ENCODE data around the gene IDNK. TPM values are rescaled to one million over a fixed set of nuclear protein-coding genes. Genes with fewer than 3 reads are reported as not detected.

IDNK gene
- polyA plus RNA-seq, 2 donors: 6.3 to 8.1 TPM

DNA sequence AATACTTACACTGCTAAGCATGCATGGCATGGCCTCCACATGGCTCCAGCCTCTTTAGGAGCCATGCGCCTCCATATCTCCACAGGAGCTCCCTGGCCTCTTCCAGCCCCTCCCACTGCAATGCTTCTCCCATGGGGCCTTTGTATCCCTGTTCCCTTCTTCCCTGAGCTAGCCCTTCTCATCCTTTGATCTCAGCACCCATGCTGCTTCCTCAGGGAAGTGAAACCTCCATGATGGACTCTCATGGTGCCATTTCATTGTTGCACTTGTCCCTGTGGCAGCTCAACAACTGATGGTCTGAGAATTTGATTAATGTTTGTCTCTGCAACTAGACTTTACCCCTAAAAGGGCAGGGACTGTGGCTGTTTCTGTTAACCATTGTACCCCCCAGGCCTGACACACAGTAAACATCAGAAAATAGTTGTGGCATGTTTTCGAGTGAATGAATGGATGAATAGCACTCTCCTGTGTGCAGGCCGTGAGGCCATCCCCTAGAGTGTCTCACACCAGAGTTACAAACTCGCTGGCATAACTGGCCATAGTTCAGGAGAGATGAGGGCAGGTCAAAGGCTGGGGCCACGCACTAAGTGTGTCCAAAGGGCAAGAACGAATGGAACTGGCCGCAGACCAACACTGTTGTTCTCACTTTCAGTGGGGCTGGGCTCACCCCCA is 6.6 kb downstream of the IDNK start:
- Histone ChIP-seq H3K4me3 (ENCODE audit: low read depth in 1 of 2, low read length in 2 of 2) (no peak overlapping the region), H3K27me3 (ENCODE audit: control insufficient read depth in 1 of 2, insufficient read depth in 2 of 2, low read length in 2 of 2) (no peaks in the 10 kb centered on the region)
- 80 to 90% methylated on average over 7 of the region's 7 CpGs for WGBS, 2 donors

DNA sequence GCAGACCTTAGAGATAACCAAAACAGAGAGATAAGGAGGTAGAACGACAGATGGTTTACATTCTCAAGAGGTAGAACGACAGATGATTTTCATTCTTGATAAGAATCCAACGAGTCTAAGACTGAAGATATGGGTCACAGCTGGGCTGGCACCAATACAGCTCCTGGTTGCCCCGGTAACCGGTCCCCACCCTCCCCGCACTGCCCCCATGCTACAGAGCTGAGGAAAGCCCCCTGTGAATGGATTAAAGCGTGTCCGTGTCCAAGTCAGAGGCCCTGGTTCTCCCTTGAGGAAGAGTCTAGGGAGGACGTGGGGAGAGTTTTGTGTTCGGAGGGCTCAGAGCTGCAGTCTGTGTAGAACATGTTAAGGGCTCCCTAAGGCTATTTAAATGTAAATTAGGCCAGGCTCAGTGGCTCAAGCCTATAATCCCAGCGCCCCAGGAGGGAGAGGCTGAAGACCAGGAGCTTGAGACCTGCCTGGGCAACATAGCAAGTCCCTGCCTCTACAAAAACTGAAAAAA is 8.1 kb downstream of the IDNK start:
- 45 to 52% methylated on average over 11 of the region's 11 CpGs for WGBS, 2 donors
- peaks cover 0 to 2% of the 10 kb centered on the region in 2 donors for H3K4me1 ChIP-seq (ENCODE audit: control insufficient read depth in 2 of 2, insufficient read depth in 2 of 2, low read length in 1 of 2)

More for the DNA sequence above, 6.6 kb downstream of the IDNK start:
- Histone ChIP-seq H3K27ac (ENCODE audit: low read depth in 2 of 2, low read length in 1 of 2) (no peak overlapping the region), H3K36me3 (ENCODE audit: control insufficient read depth in 2 of 2, insufficient read depth in 2 of 2, low read length in 1 of 2) (peaks cover 2 to 11% of the 10 kb centered on the region in 2 donors), H3K9me3 (ENCODE audit: control insufficient read depth in 2 of 2, insufficient read depth in 1 of 2, low read depth in 1 of 2, low read length in 1 of 2) (no peaks in the 10 kb centered on the region), H3K4me1 (ENCODE audit: control insufficient read depth in 2 of 2, insufficient read depth in 2 of 2, low read length in 1 of 2) (peaks cover 0 to 2% of the 10 kb centered on the region in 2 donors)

DNA sequence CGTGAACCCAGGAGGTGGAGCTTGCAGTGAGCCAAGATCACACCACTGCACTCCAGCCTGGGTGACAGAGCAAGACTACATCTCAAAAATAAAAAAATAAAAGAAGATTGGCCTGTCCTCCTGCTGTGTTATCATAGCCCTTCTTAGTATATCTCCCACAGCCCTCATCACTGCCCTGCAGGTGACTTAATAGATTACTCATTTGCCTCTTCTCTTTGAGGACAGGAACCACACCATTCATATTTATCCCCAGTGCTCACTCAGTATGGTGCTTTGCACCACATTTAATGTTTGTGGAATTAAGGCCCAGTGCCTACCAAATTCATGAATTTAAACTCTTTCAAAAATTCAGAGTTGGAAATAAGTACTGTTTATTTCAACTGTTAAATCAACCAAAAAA is 10.3 kb downstream of the IDNK start:
- H3K4me1 ChIP-seq (ENCODE audit: control insufficient read depth in 2 of 2, insufficient read depth in 2 of 2, low read length in 1 of 2): peaks cover 0 to 2% of the 10 kb centered on the region in 2 donors
- H3K27me3 ChIP-seq (ENCODE audit: control insufficient read depth in 1 of 2, insufficient read depth in 2 of 2, low read length in 2 of 2): no peaks in the 10 kb centered on the region
- H3K9me3 ChIP-seq (ENCODE audit: control insufficient read depth in 2 of 2, insufficient read depth in 1 of 2, low read depth in 1 of 2, low read length in 1 of 2): no peaks in the 10 kb centered on the region
- peaks cover 0 to 5% of the 10 kb centered on the region in 2 donors for H3K36me3 ChIP-seq (ENCODE audit: control insufficient read depth in 2 of 2, insufficient read depth in 2 of 2, low read length in 1 of 2)
- no peak overlapping the region for H3K4me3 ChIP-seq (ENCODE audit: low read depth in 1 of 2, low read length in 2 of 2)
- H3K27ac ChIP-seq (ENCODE audit: low read depth in 2 of 2, low read length in 1 of 2): no peak overlapping the region
- WGBS, 2 donors: 86 to 92% methylated on average over 1 of the region's 1 CpG

More for the DNA sequence above, 8.1 kb downstream of the IDNK start:
- H3K27ac ChIP-seq (ENCODE audit: low read depth in 2 of 2, low read length in 1 of 2): no peak overlapping the region
- no peak overlapping the region for H3K4me3 ChIP-seq (ENCODE audit: low read depth in 1 of 2, low read length in 2 of 2)
- peaks cover 2 to 11% of the 10 kb centered on the region in 2 donors for H3K36me3 ChIP-seq (ENCODE audit: control insufficient read depth in 2 of 2, insufficient read depth in 2 of 2, low read length in 1 of 2)
- H3K27me3 ChIP-seq (ENCODE audit: control insufficient read depth in 1 of 2, insufficient read depth in 2 of 2, low read length in 2 of 2): no peaks in the 10 kb centered on the region
- H3K9me3 ChIP-seq (ENCODE audit: control insufficient read depth in 2 of 2, insufficient read depth in 1 of 2, low read depth in 1 of 2, low read length in 1 of 2): no peaks in the 10 kb centered on the region

DNA sequence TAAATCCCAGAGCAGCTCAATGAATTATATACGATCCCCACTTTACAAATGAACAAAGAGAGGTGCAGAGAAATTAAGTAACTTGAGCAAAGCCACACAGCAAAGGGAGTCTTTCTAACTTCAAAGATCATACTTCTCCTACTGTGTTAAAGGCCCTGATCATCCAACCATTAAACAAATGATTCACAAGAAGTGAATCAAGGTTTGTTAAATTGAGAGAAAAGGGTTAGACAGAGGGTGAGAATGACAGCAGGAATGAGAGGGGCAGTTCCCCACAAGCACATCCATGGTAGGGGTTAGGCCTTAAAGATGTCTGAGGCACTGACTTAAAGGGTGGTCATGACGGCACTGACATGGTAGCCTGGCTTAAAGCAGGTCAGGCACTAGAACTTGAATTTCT is 10.7 kb downstream of the IDNK start:
- 96 to 97% methylated on average over 2 of the region's 2 CpGs for WGBS, 2 donors
- H3K27me3 ChIP-seq (ENCODE audit: control insufficient read depth in 1 of 2, insufficient read depth in 2 of 2, low read length in 2 of 2): no peaks in the 10 kb centered on the region
- no peak overlapping the region for H3K27ac ChIP-seq (ENCODE audit: low read depth in 2 of 2, low read length in 1 of 2)
- H3K4me3 ChIP-seq (ENCODE audit: low read depth in 1 of 2, low read length in 2 of 2): no peak overlapping the region
- H3K9me3 ChIP-seq (ENCODE audit: control insufficient read depth in 2 of 2, insufficient read depth in 1 of 2, low read depth in 1 of 2, low read length in 1 of 2): no peaks in the 10 kb centered on the region
- H3K36me3 ChIP-seq (ENCODE audit: control insufficient read depth in 2 of 2, insufficient read depth in 2 of 2, low read length in 1 of 2): peaks cover 0 to 5% of the 10 kb centered on the region in 2 donors
- H3K4me1 ChIP-seq (ENCODE audit: control insufficient read depth in 2 of 2, insufficient read depth in 2 of 2, low read length in 1 of 2): peaks cover 0 to 2% of the 10 kb centered on the region in 2 donors

DNA sequence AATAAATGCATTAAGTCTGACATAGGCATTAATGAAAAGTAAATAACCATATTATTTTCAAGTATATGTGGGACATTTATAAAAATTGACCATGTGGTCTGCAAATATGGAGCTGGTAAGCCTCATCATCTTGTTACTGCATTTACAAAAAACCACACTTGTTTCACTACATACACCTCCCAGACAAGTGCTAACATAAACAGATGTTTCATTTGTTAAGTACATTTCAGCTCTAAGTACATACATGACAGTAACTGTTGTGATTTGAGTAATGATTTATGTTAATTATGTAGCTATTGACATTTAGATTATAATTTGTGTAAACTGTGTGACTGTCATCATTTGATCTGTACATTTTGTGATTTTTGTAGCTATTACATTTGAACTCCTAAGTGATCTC is 13.9 kb downstream of the IDNK start:
- no peaks in the 10 kb centered on the region for H3K36me3 ChIP-seq (ENCODE audit: control insufficient read depth in 2 of 2, insufficient read depth in 2 of 2, low read length in 1 of 2)
- no peaks in the 10 kb centered on the region for H3K4me1 ChIP-seq (ENCODE audit: control insufficient read depth in 2 of 2, insufficient read depth in 2 of 2, low read length in 1 of 2)
- no peaks in the 10 kb centered on the region for H3K9me3 ChIP-seq (ENCODE audit: control insufficient read depth in 2 of 2, insufficient read depth in 1 of 2, low read depth in 1 of 2, low read length in 1 of 2)
- H3K27ac ChIP-seq (ENCODE audit: low read depth in 2 of 2, low read length in 1 of 2): no peak overlapping the region
- no peaks in the 10 kb centered on the region for H3K27me3 ChIP-seq (ENCODE audit: control insufficient read depth in 1 of 2, insufficient read depth in 2 of 2, low read length in 2 of 2)
- no peak overlapping the region for H3K4me3 ChIP-seq (ENCODE audit: low read depth in 1 of 2, low read length in 2 of 2)

DNA sequence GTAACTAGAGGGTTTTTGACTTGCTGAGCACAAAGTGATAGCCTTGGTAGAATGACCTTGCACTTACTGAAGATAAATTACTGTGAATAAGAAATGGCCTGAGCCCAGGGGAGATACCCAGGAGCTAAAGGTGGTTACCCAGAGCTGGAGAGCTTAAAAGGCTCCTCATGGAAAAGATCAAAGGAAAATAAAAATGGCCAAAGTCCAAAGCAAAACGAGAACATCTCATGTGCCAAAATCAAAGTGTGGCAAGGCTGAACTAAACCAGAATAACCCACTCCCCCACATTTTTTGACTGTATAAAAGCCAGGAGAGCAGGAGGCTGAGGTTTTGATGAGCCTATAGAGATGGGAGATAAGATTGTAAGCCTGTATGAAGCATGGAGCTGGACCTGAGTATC is 14.4 kb downstream of the IDNK start:
- Histone ChIP-seq H3K4me3 (ENCODE audit: low read depth in 1 of 2, low read length in 2 of 2) (no peak overlapping the region), H3K27me3 (ENCODE audit: control insufficient read depth in 1 of 2, insufficient read depth in 2 of 2, low read length in 2 of 2) (no peaks in the 10 kb centered on the region), H3K36me3 (ENCODE audit: control insufficient read depth in 2 of 2, insufficient read depth in 2 of 2, low read length in 1 of 2) (no peaks in the 10 kb centered on the region), H3K9me3 (ENCODE audit: control insufficient read depth in 2 of 2, insufficient read depth in 1 of 2, low read depth in 1 of 2, low read length in 1 of 2) (no peaks in the 10 kb centered on the region), H3K27ac (ENCODE audit: low read depth in 2 of 2, low read length in 1 of 2) (no peak overlapping the region), H3K4me1 (ENCODE audit: control insufficient read depth in 2 of 2, insufficient read depth in 2 of 2, low read length in 1 of 2) (no peaks in the 10 kb centered on the region)
- 27 to 39% methylated on average over 1 of the region's 1 CpG for WGBS, 2 donors

DNA sequence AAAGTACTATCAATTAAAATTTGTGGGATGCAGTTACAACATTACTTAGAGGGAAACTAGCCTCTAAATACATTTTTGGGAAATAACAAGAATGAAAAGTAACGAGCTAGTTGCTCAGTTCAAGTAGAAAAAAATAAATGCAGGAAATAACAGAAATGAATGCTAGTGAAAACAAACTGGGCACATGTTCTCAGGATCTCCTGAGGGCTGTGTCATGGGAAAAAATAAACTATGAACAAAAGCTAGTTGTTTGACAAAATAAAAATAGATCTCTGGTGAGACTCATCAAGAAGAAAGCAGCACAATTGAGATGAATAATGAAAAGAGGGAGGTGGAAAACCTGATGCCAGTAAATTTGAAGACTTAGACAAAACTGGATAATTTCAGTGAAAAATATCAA is 16.3 kb downstream of the IDNK start:
- Histone ChIP-seq H3K27me3 (ENCODE audit: control insufficient read depth in 1 of 2, insufficient read depth in 2 of 2, low read length in 2 of 2) (no peaks in the 10 kb centered on the region), H3K4me3 (ENCODE audit: low read depth in 1 of 2, low read length in 2 of 2) (no peak overlapping the region), H3K4me1 (ENCODE audit: control insufficient read depth in 2 of 2, insufficient read depth in 2 of 2, low read length in 1 of 2) (no peaks in the 10 kb centered on the region), H3K9me3 (ENCODE audit: control insufficient read depth in 2 of 2, insufficient read depth in 1 of 2, low read depth in 1 of 2, low read length in 1 of 2) (no peaks in the 10 kb centered on the region), H3K36me3 (ENCODE audit: control insufficient read depth in 2 of 2, insufficient read depth in 2 of 2, low read length in 1 of 2) (no peaks in the 10 kb centered on the region), H3K27ac (ENCODE audit: low read depth in 2 of 2, low read length in 1 of 2) (no peak overlapping the region)
- 69 to 72% methylated on average over 1 of the region's 1 CpG for WGBS, 2 donors

DNA sequence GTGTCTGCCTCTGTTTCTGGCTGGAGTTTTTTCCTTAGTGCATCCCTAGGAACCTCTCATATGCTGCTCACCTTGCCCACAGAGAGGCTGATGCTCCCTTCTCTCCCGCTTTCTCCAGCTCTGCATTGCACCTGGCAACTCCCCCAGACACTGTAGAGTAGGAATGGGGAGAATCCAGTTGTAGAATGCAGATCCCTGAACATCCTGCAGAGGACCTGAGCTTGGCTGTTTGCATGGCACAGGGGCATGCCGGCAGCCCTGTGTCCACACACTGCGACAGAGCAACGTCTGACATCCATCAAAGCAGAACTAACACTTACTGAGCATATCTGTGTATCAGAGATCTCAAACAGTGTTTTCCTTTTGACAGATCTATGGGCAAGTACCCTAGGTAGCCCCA is 19.9 kb downstream of the IDNK start:
- Histone ChIP-seq H3K4me1 (ENCODE audit: control insufficient read depth in 2 of 2, insufficient read depth in 2 of 2, low read length in 1 of 2) (no peaks in the 10 kb centered on the region), H3K4me3 (ENCODE audit: low read depth in 1 of 2, low read length in 2 of 2) (no peak overlapping the region), H3K36me3 (ENCODE audit: control insufficient read depth in 2 of 2, insufficient read depth in 2 of 2, low read length in 1 of 2) (no peaks in the 10 kb centered on the region), H3K27me3 (ENCODE audit: control insufficient read depth in 1 of 2, insufficient read depth in 2 of 2, low read length in 2 of 2) (no peaks in the 10 kb centered on the region), H3K9me3 (ENCODE audit: control insufficient read depth in 2 of 2, insufficient read depth in 1 of 2, low read depth in 1 of 2, low read length in 1 of 2) (no peaks in the 10 kb centered on the region), H3K27ac (ENCODE audit: low read depth in 2 of 2, low read length in 1 of 2) (no peak overlapping the region)
- 72 to 82% methylated on average over 4 of the region's 4 CpGs for WGBS, 2 donors

DNA sequence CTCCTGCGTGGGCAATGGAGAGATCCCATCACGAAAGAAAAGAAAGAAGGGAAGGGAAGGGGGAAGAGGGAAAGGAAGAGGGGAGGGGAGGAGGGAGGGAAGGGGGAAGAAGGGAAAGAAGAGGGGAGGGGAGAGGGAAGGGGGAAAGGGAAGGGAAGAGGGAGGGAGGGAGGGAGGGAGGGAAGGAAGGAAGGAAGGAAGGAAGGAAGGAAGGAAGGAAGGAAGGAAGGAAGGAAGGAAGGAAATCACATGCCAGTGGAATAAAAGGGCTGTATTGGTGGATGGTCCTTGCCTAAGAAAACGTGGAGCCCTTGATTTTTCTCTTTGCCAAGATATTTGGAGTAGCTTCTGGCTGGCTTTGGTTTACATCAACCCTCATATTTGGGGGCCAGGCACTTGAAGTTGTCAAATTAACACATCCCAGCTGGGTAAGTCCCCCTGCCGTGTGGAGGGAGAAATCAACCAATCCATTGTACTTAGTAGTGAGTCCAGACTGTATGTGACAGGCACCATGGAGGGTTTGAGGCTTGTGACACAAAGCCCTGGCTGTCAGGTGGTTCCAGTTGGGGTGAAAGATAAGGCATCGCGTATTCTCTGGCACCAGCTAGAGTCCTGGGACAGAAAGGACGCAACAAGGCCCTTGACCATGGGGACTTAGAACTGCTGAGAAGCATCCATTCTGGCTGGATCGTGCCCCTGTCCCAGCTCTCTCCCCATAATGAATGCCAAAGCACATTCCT is 23.7 kb downstream of the IDNK start:
- Histone ChIP-seq H3K4me3 (ENCODE audit: low read depth in 1 of 2, low read length in 2 of 2) (no peak overlapping the region), H3K27ac (ENCODE audit: low read depth in 2 of 2, low read length in 1 of 2) (peak overlapping the region in 1 of 2 donors; percentile 3), H3K36me3 (ENCODE audit: control insufficient read depth in 2 of 2, insufficient read depth in 2 of 2, low read length in 1 of 2) (peaks cover 3 to 5% of the 10 kb centered on the region in 2 donors), H3K9me3 (ENCODE audit: control insufficient read depth in 2 of 2, insufficient read depth in 1 of 2, low read depth in 1 of 2, low read length in 1 of 2) (no peaks in the 10 kb centered on the region), H3K4me1 (ENCODE audit: control insufficient read depth in 2 of 2, insufficient read depth in 2 of 2, low read length in 1 of 2) (no peaks in the 10 kb centered on the region), H3K27me3 (ENCODE audit: control insufficient read depth in 1 of 2, insufficient read depth in 2 of 2, low read length in 2 of 2) (no peaks in the 10 kb centered on the region)
- 77 to 85% methylated on average over 8 of the region's 8 CpGs for WGBS, 2 donors
